UCSD-AML1 (cell line): ENCODE data around the gene ADAMTS9.

Experiments
- DNase-seq: peaks from one replicate; lab custom pipeline; 2025; ENCODE audit not compliant: unreplicated experiment; lab: John Stamatoyannopoulos, UW

The ADAMTS9 gene

DNA sequence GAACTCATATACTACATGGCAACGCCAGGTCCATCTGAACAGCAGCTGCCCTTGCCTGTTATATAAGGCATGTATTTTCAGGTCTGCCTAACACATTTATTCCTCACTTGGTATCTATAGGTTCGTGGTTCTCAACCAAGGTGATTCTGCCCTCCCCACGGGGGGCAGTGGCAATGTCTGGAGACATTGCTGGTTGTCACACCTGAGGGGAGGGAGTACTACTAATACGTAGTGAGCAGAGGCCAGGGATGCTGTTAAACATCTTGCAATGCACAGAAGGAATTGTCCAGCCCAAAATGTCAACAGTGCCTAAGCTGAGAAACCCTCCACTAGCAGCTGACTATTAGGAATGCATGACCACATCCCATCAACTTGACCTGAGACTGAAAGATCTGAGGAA, 32.6 kb downstream of the ADAMTS9 start:
- DNase-seq: no peak

DNA sequence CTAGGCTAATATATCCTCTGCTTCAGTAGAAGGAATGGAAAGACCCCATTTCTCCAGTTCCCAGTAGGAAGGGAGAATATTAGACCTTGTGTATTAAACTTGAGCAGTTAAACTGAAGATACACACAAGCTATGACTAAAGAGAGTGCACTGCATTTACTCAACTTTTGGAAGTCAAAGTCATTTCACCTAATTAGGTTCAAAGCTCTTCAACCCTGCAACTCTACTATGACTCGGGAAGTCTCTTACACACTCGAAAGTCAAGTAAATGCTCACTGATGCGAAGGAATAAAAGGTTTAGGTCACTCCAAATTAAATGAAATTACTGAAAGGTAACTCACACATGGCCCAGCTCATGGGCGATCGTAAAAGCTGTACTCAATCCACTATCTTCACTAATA, 33.8 kb downstream of the ADAMTS9 start:
- DNase-seq: no peak

DNA sequence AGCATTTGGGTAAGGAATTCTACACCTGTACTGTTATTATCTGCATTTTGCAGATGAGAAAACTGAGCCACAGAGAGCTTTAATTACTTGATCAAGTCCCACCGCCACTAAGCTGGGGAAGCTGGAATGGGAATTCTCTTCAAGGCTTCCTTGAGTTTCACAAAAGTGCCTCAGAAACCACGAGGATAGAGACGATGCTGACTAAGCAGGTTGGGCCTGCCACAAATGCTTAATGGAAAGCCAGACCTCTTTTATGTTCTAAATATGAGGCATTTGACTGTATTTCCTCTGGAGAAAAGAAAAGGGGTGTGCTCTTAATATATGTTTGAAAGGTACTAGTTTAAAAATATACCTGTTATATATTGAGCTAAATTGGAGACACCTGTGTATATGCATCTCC, 34.7 kb downstream of the ADAMTS9 start:
- no peak for DNase-seq

DNA sequence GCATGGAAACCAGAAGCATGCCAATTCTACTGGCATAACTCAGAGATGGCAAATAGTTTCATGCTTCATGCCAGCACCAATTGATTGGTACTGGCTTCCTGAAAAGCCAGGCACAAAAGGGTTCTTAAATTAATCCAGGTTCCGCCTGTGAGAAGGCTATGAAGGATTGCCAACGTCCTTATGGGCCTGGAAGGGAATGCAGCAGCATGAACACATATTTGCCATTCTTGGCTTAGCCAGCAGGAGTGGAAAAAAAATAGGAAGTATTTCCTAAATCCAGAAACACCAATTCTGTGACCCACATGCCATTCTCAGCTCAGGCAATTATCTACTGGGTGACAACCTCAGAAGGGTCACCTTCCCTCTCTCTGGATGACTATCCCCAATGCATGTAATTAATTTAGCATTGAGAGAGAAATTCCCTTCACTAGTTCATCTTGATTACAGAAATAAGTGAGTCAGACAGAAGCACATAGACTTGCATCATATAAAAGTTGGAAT, 36.0 kb downstream of the ADAMTS9 start:
- no peak for DNase-seq

DNA sequence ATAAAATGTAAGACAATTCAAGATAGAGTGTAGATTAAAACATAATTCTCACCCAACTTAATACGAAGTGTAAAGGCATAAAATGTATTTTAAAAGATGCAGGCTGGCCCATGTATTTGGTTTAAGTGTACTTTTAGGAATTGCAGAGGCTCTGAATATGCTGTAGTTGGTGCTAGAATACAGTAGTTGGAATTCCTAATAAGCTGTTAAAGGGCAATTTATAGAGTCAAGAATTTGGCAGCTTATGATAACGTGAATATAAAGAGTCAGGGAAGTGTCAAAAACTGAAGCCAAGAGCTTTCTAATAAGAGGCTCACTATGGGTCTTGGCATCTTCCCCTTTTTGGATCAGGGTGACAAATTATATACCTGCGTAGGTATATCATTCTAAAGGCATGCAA, 36.5 kb downstream of the ADAMTS9 start:
- no peak for DNase-seq

DNA sequence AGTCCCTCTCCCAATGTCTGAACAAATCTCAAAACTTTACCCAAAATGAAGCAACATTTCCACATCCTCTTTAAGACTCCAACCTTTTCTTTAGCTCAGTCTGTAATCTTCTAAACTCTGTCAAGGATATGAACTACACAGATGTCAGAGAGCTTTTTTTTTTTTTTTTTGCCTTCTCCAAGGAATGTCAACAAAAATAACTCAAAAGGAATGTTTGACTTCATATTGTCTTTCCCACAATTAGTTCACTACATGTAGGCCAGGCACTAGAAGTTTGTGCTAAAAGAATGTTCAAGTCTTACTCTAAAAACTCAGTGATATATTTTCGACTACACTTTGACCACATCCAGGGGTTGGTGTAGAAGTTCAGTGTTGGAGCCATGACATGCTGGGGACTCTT, 37.1 kb downstream of the ADAMTS9 start:
- DNase-seq: no peak

DNA sequence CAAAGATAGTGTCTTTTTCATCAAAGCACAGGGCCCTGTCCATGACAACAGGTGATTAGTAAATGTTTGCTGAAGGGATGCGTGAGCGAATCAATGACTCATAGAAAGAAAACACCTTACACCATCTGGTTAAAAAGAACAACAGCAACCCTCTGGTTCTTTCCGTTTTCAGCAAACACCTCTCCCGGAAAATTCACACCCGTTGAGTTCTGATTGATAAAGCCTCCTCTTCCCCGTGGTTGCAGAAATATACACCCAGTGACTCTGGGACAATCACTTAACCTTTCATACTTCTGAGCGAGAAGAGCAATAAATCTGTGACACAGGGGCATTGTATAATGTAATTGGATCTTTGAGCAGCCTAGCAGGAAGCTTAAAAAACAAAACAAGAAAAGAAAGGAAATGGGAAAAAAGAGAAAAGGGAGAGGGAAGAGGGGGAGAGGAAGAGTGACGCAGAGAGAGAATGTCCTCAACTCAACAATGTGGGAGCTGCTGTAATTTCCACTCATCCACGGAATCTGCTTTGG, 37.6 kb downstream of the ADAMTS9 start:
- no peak for DNase-seq

DNA sequence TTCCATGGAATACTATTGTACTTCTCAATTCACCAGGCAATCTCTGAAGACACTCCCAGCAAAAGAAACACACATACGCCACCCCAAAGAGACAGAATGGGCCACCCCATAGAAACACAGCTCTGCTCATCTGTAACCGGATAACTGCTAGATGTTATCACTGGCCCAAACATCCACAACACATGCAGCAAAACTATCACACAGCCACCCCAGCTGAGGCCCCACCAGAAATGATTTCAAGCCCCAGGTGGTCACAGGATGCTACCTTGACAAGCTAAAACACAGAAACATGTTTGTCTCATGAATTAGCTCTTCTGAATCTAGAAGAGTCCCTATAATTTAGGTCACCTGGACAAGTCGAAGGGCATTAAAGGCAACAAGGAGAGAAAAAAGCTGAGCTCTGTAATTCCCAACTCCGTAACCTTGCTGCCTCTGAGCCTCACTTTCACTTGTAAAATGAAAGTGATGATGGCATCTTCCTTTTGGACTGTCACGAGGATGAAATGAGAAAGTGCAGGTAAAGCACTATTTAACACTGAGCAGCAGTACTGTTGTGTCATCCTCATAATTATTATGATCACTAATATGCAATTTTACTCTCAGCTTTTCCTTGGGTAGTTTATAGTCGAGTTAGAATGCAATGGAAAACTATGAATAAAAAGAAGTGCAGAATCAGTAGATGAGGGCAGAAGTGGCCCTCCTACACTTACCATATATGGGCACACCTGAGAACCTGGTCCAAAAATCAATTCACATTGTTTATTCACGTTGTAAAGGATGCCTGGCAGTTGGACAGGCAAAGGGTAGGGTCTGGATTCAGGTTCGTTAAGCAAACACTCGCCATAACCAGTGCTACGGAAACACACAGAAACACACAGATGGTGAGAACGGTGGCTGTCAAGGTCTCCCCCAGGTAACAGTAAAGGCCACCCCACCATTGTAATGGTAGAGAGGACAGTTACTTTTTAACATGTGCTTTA, 38.6 kb downstream of the ADAMTS9 start:
- no peak for DNase-seq

DNA sequence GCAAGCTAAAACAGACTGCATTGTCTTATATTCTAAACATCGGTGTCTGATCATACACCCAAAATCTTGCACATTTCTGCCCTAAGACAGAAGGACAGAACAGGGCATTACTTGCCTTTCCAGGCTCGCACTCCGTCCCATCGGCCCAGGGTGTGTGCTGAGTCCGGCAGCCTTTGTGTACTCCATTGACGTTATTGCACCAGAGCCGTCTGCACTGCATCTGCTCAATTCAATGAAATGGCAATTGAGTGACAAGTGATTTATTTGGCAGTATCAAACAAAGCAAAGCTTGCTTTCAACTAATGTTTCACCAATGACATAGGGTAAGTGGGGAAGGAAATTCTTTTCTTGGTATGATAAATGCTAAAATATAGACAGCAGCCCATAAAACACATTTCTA, 40.0 kb downstream of the ADAMTS9 start:
- no peak for DNase-seq

DNA sequence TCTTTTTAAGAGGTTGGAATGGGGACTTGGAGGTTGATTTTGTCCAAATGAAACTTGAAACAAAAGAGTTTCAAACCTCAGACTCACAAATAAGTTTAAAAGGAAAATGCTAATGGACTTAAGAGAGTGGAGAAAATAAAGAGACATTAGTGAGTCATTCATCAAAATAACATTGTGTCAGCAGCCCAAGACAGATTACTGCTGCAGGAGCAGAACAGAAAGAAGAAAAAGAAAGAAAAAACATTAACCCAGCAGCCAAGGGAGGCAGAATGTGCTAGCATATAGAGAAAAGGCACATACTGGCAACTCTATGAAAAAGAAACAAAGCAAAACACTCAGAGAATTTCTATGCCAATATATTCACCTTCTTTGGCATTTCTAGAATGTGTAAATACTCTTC, 42.6 kb downstream of the ADAMTS9 start:
- no peak for DNase-seq

DNA sequence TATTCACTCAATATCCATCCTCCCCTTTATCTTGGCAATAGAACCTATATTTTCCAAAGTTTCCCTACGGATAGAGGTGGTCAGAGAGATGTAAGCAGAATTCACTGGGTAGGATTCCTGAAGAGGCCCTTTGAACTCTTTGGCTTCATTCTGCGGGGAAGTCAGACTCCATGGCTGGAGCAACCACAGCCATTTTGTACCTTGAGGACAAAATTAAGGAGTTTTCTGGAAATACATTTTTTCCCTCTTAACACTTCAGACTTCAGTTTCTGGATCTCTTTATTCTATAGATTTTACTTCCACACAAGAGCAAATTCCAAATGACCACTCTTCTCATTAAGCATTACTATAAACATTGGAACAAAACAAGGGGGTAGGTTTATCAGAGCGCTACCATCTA, 43.3 kb downstream of the ADAMTS9 start:
- DNase-seq: no peak

DNA sequence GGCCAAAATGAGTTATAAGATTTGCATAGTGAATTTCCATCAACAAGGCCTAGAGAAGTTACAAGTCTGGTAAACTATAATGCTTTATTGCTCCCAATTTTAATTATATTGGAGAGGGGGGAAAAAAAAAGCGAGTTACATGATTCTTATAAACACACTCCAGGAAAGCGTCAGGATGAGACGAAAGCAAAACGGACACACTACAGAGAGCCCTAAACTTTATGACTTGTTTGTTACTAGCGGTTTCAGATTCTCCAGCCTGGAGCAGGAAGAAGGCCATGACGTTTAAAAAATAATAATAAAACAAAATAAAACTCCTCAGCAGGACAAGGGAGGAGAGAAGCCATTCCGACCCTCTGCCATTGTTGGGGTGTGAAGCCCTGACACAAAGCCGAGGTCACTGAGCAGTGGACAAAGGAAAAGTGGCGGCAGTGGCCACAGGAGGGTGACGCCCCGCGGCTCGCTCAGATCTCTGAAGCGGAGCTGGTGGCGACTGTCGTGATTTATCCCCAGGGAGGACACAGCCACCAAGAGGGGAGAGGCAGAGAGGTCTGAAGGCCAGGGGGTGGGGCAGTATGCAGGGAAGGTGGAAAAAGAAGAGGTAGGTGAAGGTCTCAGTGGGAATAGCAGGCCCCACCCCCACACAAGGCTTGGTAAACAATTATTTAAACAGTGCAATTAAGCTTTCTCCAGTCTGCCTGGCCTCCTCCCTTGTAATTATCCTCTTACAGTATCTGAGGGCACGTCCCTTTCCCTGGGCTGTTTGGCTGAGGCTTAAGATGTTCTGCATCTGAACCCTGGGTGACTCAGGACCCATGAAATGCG, 45.3 kb downstream of the ADAMTS9 start:
- DNase-seq: no peak

DNA sequence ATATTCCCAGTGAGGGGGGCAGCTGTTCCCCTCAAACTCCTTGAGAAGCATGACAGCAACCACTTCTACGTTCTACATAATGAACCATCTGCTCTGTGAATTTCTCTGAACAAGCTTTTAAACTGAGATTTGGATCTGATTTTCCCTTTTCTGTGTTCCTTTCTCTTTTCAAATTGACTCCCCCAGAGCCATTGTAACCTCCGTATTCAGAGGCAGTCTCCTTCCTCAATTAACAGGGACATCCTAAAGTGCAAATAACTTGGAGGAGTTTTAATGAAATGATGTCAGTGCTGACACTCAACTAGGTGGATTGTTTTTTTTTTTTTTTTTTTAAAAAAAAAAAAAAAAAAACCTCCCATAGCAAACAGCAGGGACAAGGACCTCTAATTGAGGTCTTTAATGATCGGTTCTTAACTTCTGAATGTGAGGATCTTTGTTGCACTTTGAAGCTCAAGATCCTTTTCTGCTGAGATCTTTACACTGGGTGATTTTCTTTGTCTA, 48.8 kb downstream of the ADAMTS9 start:
- DNase-seq: no peak

DNA sequence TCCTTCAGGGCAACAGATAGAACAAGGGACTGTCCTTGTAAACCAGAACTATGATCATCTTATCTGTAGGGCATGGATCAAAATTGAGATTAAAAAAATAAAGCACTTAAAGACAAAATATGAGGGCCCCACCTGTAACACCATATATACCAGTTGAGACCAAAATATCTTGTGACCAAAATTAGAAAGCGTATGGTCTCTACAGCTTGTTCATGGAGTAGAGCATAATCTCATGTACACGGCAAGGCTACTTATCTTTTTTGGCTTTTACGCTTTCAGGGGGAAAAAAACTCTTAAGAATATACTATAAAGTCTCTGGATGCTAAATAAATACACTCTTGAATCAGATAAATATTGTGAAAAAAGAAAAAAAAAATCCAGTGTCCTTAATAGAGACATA, 49.3 kb downstream of the ADAMTS9 start:
- DNase-seq: no peak

DNA sequence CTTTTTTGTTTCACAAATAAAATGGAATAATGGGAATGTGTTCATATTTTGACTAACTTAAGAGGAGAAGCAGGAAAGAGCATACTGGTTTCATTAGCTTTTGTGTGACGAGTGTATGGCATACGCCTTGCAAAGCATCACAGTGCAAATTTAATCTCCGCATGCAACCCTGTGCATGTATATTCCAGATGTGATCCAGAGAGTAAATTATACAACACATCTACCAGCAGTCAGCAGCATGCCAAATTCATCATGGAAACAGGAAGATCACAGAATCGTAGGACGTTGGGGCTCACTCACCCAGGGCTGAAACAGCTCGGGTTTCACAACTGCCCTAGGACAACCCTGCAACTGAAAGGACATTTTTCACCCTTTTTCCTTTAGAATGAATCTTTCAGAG, 53.4 kb downstream of the ADAMTS9 start:
- DNase-seq: no peak

DNA sequence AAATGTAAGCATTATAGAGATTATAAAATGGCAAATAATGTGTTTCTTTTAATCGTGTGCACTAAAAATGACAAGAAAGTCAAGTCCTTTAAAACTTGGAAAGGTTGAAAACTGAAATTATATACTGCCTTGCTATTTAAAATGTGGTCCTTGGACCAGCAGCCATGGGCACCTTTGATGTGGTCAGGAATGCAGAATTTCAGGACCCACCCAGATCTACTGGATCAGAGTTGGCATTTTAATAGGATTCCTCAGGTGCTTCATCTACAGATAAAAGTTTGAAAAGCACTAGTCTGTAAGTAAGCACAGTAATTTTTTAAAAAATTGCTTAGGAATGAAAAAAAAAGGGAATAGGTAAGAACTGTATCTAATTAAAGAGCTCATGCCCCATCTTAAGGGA, 55.8 kb downstream of the ADAMTS9 start:
- DNase-seq: no peak

DNA sequence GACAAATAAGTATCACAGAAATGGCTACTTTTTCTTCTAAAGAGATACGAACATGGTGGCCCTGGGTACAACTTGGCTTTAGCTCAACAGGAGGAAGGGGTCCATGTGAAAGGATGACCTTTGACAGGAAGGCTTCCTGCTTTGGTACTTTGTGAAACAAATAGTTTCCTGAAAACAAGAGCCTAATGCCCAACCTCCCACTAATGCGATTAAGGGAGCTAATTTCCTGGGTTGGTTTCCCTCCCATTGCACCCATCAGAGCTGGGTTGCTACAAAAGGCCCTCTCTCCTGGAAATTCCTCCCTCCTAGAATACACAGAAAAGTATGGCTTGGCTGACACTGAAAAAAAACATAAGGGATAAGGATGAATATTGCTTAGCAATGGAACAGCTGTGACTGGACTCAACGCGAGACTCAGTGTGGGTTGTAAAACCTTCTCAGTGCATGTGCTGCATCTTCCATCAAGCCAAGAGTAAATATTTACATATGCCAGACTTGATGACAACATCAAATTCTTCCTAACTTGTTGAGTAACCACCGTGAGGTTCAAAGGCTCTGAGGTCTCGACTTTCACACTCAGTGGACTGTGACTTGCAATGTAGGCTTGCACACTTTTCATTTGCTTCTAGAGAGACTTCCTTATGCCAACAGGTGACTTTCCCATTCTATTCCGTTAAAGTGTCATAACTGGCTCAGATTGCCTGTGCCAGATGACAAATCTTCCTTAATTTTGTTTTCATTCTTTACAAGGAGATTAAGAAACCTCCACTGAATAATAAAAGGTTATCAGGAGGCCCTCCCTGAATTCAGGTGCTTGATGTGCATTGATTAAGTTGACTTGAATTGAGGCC, 60.1 kb downstream of the ADAMTS9 start:
- DNase-seq: no peak

DNA sequence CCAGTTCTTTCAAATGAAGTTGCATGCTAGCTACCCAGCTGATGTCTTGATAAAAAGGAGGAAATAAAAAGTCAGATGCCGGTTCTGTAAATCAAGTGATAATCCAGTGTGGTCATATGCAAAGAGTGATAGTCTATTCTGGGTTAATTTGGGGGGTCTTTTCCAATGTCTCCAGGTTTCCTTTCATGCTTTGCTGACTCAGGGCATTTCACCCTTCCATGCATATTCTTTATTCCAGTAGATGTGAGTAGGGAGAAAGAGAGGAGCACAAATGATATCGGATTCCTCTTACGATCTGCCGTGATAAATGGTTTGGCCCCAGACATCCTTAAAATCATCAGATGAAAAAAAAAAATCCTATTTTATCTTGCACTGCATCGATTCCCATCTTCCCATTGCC, 60.8 kb downstream of the ADAMTS9 start:
- DNase-seq: no peak

DNA sequence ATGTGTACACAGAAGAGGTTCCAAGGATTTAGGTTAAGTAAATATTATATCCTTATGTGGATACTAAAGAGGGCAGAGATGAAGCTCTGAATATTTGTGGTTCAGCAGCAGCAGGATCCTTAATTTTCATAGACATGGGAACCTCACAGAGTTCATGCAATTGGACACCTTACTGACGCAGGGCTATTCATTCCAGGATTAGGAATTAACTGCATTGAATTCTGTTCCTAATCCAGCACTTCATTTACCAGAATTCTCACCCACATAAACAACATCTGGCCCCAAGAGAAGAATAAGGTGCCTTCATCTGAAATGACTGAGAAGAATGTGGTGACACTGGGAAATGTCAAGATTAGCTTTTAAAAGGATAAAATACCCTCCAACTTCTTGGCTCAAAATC, 62.4 kb downstream of the ADAMTS9 start:
- DNase-seq: no peak

DNA sequence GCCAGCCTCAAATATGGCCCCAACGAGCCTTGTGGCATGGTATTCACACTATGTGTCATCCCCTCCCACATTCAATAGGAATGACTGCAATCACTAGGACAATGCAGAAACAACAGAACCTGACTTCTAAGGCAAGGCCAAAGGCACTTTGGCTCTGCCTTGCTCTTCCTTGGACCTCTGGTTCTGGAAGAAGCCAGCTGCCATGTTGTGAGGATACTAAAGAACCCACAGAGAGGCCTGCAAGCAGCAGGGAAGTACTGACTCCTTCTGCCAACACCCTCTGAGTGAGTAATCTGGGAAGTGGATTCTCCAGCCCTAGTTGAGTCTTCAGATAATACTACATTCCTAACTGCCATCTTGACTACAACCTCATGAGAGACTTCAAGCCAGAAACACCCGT, 64.7 kb downstream of the ADAMTS9 start:
- no peak for DNase-seq
